DMS53 (cell line): ENCODE measurements around the gene FLAD1.
"Not testable (repeated sequence)": the region's sequence is repeated elsewhere in the genome, so short reads cannot be mapped to it uniquely, and the experiment has no call there.

ENCODE experiments used
- DNase-seq: peaks from one replicate; lab custom pipeline; 2025; lab: John Stamatoyannopoulos, UW

FLAD1 gene

DNA sequence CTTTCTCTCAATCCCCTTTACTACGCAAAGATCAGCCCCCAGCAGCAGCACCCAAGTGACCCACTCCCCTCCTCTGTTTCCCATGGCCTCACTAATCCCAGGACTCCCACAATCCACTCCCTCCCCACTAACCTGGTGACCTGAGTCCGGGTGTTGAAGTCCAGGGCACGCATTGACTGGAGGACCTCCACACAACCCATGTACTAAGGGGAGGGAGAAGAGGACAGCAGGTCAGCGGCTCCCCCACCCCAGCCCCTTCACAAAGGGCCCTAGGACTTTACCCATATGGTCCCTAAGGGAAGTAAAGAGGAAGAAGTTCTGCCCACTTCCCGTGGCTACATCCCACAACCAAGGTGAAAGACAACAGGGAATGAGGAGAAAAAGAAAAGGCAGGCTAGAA lies 13.9 kb upstream of the FLAD1 start:
- no peak for DNase-seq

- no peak for DNase-seq
Measured at GRCh38 chr1:154969860-154970452, 13.2 kb upstream of the FLAD1 start.

DNA sequence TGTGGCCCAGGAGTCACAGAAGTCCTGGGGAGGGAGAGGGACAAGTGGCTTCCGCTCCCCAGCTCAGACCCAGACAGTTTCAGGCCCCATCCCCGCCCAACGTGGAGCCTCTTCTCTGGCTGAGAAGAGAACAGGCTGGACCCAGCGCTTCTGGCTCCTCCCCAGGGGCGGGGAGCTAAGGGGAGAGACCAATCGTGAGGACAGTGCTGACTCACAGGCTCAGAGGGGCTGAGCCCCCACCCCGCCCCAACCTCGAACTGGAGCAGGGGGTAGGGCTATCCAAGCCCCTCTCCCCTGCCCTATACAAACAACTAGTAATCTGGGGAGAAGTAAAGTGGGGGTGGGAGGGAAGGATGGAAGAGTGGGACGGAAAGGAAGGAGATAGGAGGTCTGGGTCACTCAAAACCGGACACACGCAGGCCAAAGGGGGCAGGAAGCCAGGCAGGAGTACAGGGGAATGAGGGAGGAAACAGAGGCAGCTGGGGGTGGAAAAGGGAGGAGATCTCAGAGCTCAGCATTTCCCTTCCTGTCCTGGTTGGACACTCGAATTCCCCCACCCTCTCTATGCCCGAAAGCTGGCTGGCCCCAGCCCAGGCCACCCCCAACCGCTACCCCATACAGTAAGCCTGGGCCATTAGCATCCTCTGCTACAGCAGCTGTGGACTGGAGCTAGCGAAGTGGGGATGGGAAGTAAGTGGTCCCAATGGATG lies 12.4 kb upstream of the FLAD1 start, which contains the start of gene SHC1:
Gene SHC1, minus strand, starts transcription at position 117 of the 710 bp plus-strand sequence. CDS start 221 bp downstream, outside the sequence.
- peak; percentile 53 for DNase-seq

- DNase-seq, result no peak
Measured at GRCh38 chr1:154971341-154971998, 11.7 kb upstream of the FLAD1 start.

GRCh38 chr1:154972213-154972516 lies 11.0 kb upstream of the FLAD1 start:
- DNase-seq, result no peak

GRCh38 chr1:154972517-154973343 lies 10.4 kb upstream of the FLAD1 start:
- DNase-seq, result no peak

DNA sequence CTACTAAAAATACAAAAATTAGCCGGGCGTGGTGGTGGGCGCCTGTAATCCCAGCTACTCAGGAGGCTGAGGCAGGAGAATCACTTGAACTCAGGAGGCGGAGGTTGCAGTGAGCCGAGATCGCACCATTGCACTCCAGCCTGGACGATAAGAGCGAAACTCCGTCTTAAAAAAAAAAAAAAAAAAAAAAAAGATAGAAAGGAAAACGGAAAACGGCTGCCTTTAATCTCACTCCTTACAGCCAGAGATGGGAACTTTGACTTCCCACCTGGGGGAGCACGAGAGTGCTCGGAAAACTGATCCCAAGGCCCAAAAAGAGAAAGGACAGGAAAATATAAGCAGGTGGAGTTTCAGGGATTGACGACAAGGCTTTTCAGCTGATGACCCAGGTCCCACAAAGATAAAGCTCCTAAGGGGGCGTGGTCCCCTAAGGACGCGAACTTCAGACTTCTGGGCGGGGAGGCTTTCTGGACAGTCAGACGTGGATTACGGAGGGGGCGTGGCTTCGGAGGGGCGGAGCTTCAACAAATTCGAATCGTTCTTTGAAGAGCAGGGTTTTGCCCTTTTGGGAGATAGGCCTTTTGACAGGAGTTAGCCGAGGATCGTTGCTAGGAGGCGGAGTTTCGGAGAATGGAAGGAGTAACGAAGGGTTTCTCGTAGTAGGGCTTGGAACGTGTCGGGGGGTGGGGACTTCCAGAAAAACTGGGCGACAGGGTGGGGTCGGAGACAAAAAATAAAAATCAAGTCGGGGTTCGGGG lies 9.6 kb upstream of the FLAD1 start:
- peak; percentile 98 for DNase-seq

GRCh38 chr1:154974102-154974807 lies 8.9 kb upstream of the FLAD1 start, which contains the start of gene CKS1B:
TSS of gene CKS1B (plus strand) at chr1:154974681. CDS start at chr1:154974746, 65 bp downstream.
- DNase-seq, result peak; percentile 100

- peak; percentile 96 for DNase-seq
Measured at GRCh38 chr1:154974808-154975408, 8.2 kb upstream of the FLAD1 start.

DNA sequence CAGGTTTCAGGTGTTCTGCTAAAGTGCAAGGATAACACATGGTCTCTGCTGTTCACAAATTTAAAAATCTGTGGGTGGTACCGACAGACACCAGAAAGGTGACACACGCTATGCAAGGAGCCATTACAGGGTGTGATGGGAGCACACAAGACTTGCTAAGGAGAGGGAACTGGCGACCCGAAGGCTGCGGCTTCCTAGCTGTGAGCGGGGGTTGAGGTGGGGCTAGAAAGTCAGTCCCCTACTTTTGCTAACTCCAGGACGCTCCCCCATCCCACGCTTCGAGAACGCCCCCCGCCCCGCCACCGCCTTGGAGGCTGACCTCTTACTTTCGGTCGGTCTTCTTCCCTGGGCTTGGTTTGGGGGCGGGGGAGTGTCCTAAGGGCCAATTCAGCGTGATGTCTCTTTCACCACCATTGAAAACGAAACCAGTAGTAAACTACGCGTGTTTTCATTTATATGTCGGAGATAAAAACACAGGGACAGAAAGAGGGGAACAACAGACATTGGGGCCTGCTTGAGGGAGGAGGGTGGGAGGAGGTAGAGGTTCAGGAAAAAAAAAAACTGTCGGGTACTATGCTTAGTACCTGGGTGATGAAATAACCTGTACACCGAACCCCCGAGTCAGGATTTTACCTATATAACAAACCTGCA lies 7.6 kb upstream of the FLAD1 start:
- peak; percentile 69 for DNase-seq

DNA sequence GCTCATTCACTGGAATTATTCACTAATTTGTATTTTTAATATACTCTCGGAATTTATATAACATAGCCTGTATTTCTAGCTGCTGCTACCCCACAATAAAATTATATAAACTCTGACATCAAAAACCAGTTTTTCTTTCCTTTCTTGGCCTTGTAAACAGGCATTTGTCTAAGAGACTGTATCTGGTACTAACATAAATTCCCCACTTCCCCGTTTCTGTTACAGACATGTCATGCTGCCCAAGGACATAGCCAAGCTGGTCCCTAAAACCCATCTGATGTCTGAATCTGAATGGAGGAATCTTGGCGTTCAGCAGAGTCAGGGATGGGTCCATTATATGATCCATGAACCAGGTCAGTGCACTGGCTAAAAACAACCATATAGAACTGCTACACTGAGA lies 5.4 kb upstream of the FLAD1 start:
- not testable (repeated sequence) for DNase-seq

GRCh38 chr1:154978360-154978759 lies 4.8 kb upstream of the FLAD1 start:
- DNase-seq, result no peak

GRCh38 chr1:154982341-154982740 lies 803 bp upstream of the FLAD1 start:
- peak; percentile 54 for DNase-seq

- peak; percentile 37 for DNase-seq
Measured at GRCh38 chr1:154983776-154984466, 777 bp downstream of the FLAD1 start.

- DNase-seq, result not testable (repeated sequence)
Measured at GRCh38 chr1:154986736-154987135, 3.6 kb downstream of the FLAD1 start.

DNA sequence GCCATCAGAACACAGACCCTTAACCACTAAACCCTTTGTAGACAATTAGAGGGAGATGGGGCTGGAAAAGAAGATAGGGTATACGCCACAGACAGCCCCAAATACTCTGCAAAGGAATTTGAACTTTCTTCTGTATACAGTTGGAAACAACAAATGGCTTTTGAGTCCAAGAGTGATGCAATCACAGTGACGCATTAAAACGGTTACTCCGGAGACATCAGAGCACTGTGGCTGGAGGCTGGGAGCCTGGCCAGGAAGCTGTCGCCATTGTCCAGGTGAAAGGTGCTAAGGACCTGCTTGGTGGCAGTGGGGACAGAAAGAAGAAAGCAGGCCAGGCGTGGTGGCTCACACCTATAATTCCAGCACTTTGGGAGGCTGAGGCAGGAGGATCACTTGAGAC lies 4.2 kb downstream of the FLAD1 start:
- DNase-seq, result no peak

- no peak for DNase-seq
Measured at GRCh38 chr1:154988058-154988954, 5.2 kb downstream of the FLAD1 start.

- no peak for DNase-seq
Measured at GRCh38 chr1:154989195-154989860, 6.2 kb downstream of the FLAD1 start.
